Adrenal gland (tissue), 12 donors: Measurements from ENCODE around the gene RPL7A. TPM values are rescaled to one million over a fixed set of nuclear protein-coding genes. Genes with fewer than 3 reads are reported as not detected.

Source experiments
- DNase-seq, 7 donors: peaks; one replicate each; pipeline ENCODE4 v3.0.0-alpha.2; 2019 to 2020
- H3K27ac ChIP-seq, 5 donors: fragments of 200-600 bp; sonication (generic) in 4 of 5; 1 replicate in 3 of 5; 2 replicates in 2 of 5; pipeline versions ENCODE4 v1.5.1 to v1.8.0; 2016 to 2020; ENCODE audit warnings: mild to moderate bottlenecking in 1 of 5
- H3K27me3 ChIP-seq: fragments of 200-600 bp; 2 replicates; pipeline ENCODE4 v1.8.0; 2021
- H3K36me3 ChIP-seq, 2 donors: fragments of 200-600 bp; replicated peaks in 1 of 2; 1 replicate in 1 of 2; 2 replicates in 1 of 2; pipeline versions ENCODE4 v1.5.1 to v1.8.0; 2018 to 2022
- H3K4me1 ChIP-seq, 2 donors: fragments of 200-600 bp; replicated peaks in 1 of 2; 1 replicate in 1 of 2; 2 replicates in 1 of 2; pipeline versions ENCODE4 v1.5.1 to v1.8.0; 2018 to 2021
- H3K4me3 ChIP-seq, 4 donors: fragments of 200-600 bp; sonication (generic) in 3 of 4; one replicate each; pipeline ENCODE4 v1.5.1; 2016 to 2018
- H3K9me3 ChIP-seq, 3 donors: fragments of 200-600 bp; sonication (generic) in 1 of 3; replicated peaks in 1 of 3; 1 replicate in 2 of 3; 2 replicates in 1 of 3; pipeline versions ENCODE4 v1.5.1 to v1.8.0; 2016 to 2021
- CTCF ChIP-seq, 6 experiments: fragments of 450-650 bp in 4 of 6; fragments of 200-600 bp in 2 of 6; sonication (generic) in 1 of 6; IDR thresholded peaks; 1 replicate in 5 of 6; 2 replicates in 1 of 6; pipeline versions ENCODE4 v1.5.1 to v1.8.0; 2016 to 2021; ENCODE audit warnings: antibody characterized with exemption in 6 of 6, mild to moderate bottlenecking in 2 of 6, moderate library complexity in 1 of 6
- POLR2A ChIP-seq, 2 donors: fragments of 450-650 bp; IDR thresholded peaks; one replicate each; pipeline ENCODE4 v1.6.1; 2017; ENCODE audit warnings: antibody characterized with exemption in 2 of 2, mild to moderate bottlenecking in 2 of 2, moderate library complexity in 1 of 2
- WGBS, 4 donors: extraction: QIAGEN DNeasy Blood & Tissue Kit in 2 of 4; methylation state at CpG; one replicate each; pipeline versions ENCODE4 v1.1.5 to v1.1.7; 2013 to 2017; 5-methylcytosine and 5-hydroxymethylcytosine counted together
- intact Hi-C, 2 donors: fragments of 100-400 bp; cut with DNase I; formaldehyde crosslinking; loops; one replicate each; pipeline versions ENCODE4 v1.14.1 to v1.15.0; 2022 to 2023
- polyA plus RNA-seq, 3 donors: library from polyadenylated mRNA; stranded (reverse); fragments of 200-250 nt in 2 of 3; fragments of 350-450 nt in 1 of 3; fragmentation: Illumina TruSeq in 1 of 3; extraction: RNeasy Lipid Tissue Mini Kit (QIAGEN cat#74804) in 1 of 3; gene quantifications; one replicate each; pipeline ENCODE4 v1.2.3, GENCODE V29; 2013 to 2014
- total RNA-seq, 9 donors: library from RNA; depleted of rRNA in 4 of 9; stranded (reverse); fragments of >200 nt in 4 of 9; fragments of 120-200 nt in 1 of 9; fragmentation: NEBNext Ultra II Directional in 1 of 9; extraction: Animal tissue kit (Norgen Biotek cat#: 25700) in 1 of 9; gene quantifications; one replicate each; pipeline versions ENCODE4 v1.1.0 to v1.2.4, GENCODE V29; 2013 to 2023
- donor health status: healthy with polysubstance abuse.
- donor health status: Bipolar disorder and iron deficiency.
- donor health status: DM: yes; HTN: yes; CAD: no.
- donor health status: DM: no; HTN: no; CAD: no.
- donor health status: DM: no; HTN: no; CAD: no.
- donor health status: DM: yes; HTN: yes; CAD: no.

RPL7A gene
- total and polyA plus RNA-seq, 12 donors = 1,875 to 3,598 (median 2,406) TPM

GRCh38 chr9:133356391-133357091 lies 8.5 kb downstream of the RPL7A start, which contains the start of the genes SURF1 and SURF2:
SURF1 (minus strand) TSS chr9:133356487; CDS start chr9:133356453, 34 bp downstream.
SURF2 (plus strand) TSS chr9:133356550; CDS start chr9:133356593, 43 bp downstream.
- Histone ChIP-seq H3K4me3 (peak within 1 kb of the TSS in 3 of 4 donors; percentile 44 to 74 (median 66)), H3K4me1 (peaks cover 11 to 38% of the 10 kb centered on the region in 2 donors), H3K9me3 (no peaks in the 10 kb centered on the region), H3K27me3 (no peaks in the 10 kb centered on the region), H3K36me3 (peaks cover 0 to 32% of the 10 kb centered on the region in 2 donors), H3K27ac (peak within 1 kb of the TSS in 4 of 5 donors; percentile 0 to 85 (median 57))
- DNase-seq = peak; percentile 85 to 93 (median 88)
- intact Hi-C loops = loop anchor here (10.0 kb wide), 1 partner anchor 128 kb away; no protein-coding TSS in a partner anchor
- 0 to 2% (median 1%) methylated on average over 29 to 77 of the region's 78 CpGs for WGBS, 4 donors
- TF ChIP-seq POLR2A (IDR thresholded peaks at IDR 0.05) (peak in 1 of 2 donors; percentile 63), CTCF (IDR thresholded peaks at IDR 0.05) (no peak)

GRCh38 chr9:133357656-133358055 lies 9.6 kb downstream of the RPL7A start:
- intact Hi-C loops = loop anchor here (10.0 kb wide), 1 partner anchor 127 kb away; no protein-coding TSS in a partner anchor
- H3K4me1 ChIP-seq = peaks cover 11 to 38% of the 10 kb centered on the region in 2 donors
- WGBS, 4 donors = 66 to 77% (median 77%) methylated on average over 9 to 14 of the region's 14 CpGs
- no peak for DNase-seq
- H3K9me3 ChIP-seq = no peaks in the 10 kb centered on the region
- H3K4me3 ChIP-seq = no peak overlapping the region
- H3K27ac ChIP-seq = no peak overlapping the region
- peaks cover 0 to 32% of the 10 kb centered on the region in 2 donors for H3K36me3 ChIP-seq
- no peaks in the 10 kb centered on the region for H3K27me3 ChIP-seq
- TF ChIP-seq POLR2A (IDR thresholded peaks at IDR 0.05) (no peak), CTCF (IDR thresholded peaks at IDR 0.05) (no peak)

GRCh38 chr9:133359399-133360175 lies 11.6 kb downstream of the RPL7A start:
- Histone ChIP-seq H3K9me3 (no peaks in the 10 kb centered on the region), H3K4me3 (no peak overlapping the region), H3K27me3 (no peaks in the 10 kb centered on the region), H3K4me1 (peaks cover 11 to 43% of the 10 kb centered on the region in 2 donors), H3K27ac (peak overlapping the region in 2 of 5 donors; percentile 12 to 21), H3K36me3 (peaks cover 0 to 43% of the 10 kb centered on the region in 2 donors)
- 52 to 61% (median 53%) methylated on average over 11 to 20 of the region's 20 CpGs for WGBS, 4 donors
- TF ChIP-seq CTCF (IDR thresholded peaks at IDR 0.05) = peak in 5 of 6 experiments; percentile 27 to 49 (median 41)
- no peak for TF ChIP-seq POLR2A (IDR thresholded peaks at IDR 0.05)
- peak in 3 of 7 donors; percentile 23 to 38 (median 36) for DNase-seq
- intact Hi-C loops = loop anchor here (10.0 kb wide), 1 partner anchor 125 kb away; no protein-coding TSS in a partner anchor
